CD14-positive monocyte (primary cell): ENCODE data around the gene STK32B. TPM values are rescaled to one million over a fixed set of nuclear protein-coding genes. Genes with fewer than 3 reads are reported as not detected.

Source experiments
- DNase-seq, 3 donors: peaks; one replicate each; pipeline ENCODE4 v3.0.0-alpha.2; 2011 to 2022
- H2AFZ ChIP-seq: 2 replicates; pipeline ENCODE4 v1.6.0; 2012; ENCODE audit warnings: mild to moderate bottlenecking, low read depth, low read length, inconsistent platforms; ENCODE audit not compliant: insufficient read depth, poor library complexity, severe bottlenecking
- H3K27ac ChIP-seq, 2 donors: 1 replicate in 1 of 2; 2 replicates in 1 of 2; pipeline ENCODE4 v1.5.1; 2012 to 2013; ENCODE audit warnings: low read length in 2 of 2, control low read depth in 1 of 2, inconsistent platforms in 1 of 2, low read depth in 1 of 2, mild to moderate bottlenecking in 1 of 2
- H3K27me3 ChIP-seq, 2 donors: one replicate each; pipeline versions ENCODE4 v1.6.0 to v1.6.1; 2011 to 2013; ENCODE audit warnings: low read length in 2 of 2; ENCODE audit not compliant: control insufficient read depth in 2 of 2, insufficient read depth in 2 of 2
- H3K36me3 ChIP-seq, 2 donors: replicated peaks in 1 of 2; 1 replicate in 1 of 2; 2 replicates in 1 of 2; pipeline versions ENCODE4 v1.5.1 to v1.6.1; 2012 to 2013; ENCODE audit warnings: low read length in 2 of 2, control low read depth in 1 of 2, inconsistent platforms in 1 of 2, mild to moderate bottlenecking in 1 of 2; ENCODE audit not compliant: insufficient read depth in 2 of 2, control insufficient read depth in 1 of 2
- H3K4me1 ChIP-seq, 2 donors: 1 replicate in 1 of 2; 2 replicates in 1 of 2; pipeline versions ENCODE4 v1.5.1 to v1.6.1; 2012 to 2013; ENCODE audit warnings: low read length in 2 of 2, control low read depth in 1 of 2, inconsistent platforms in 1 of 2, mild to moderate bottlenecking in 1 of 2, moderate library complexity in 1 of 2; ENCODE audit not compliant: insufficient read depth in 2 of 2, control insufficient read depth in 1 of 2
- H3K4me2 ChIP-seq: replicated peaks from 2 replicates; pipeline ENCODE3; 2012; ENCODE audit warnings: low read length, moderate library complexity, mild to moderate bottlenecking; ENCODE audit not compliant: poor library complexity, severe bottlenecking; ENCODE audit errors: extremely low read depth
- H3K4me3 ChIP-seq, 3 experiments: fragments of 200-600 bp in 1 of 3; sonication (generic) in 1 of 3; replicated peaks in 1 of 3; 1 replicate in 2 of 3; 2 replicates in 1 of 3; pipeline ENCODE4 v1.5.1; 2011 to 2013; ENCODE audit warnings: low read length in 3 of 3, mild to moderate bottlenecking in 3 of 3, control low read depth in 2 of 3, low read depth in 2 of 3, inconsistent platforms in 1 of 3, moderate library complexity in 1 of 3
- H3K79me2 ChIP-seq: 2 replicates; pipeline ENCODE4 v1.6.0; 2012; ENCODE audit warnings: mild to moderate bottlenecking, control low read depth, inconsistent platforms, low read length, moderate library complexity; ENCODE audit not compliant: insufficient read depth
- H3K9ac ChIP-seq: 2 replicates; pipeline ENCODE4 v1.6.0; 2017; ENCODE audit warnings: low read length, mild to moderate bottlenecking; ENCODE audit not compliant: insufficient read depth, poor library complexity, severe bottlenecking
- H3K9me3 ChIP-seq, 2 donors: replicated peaks in 1 of 2; 1 replicate in 1 of 2; 2 replicates in 1 of 2; pipeline versions ENCODE4 v1.5.1 to v1.6.1; 2012 to 2013; ENCODE audit warnings: low read length in 2 of 2, control low read depth in 1 of 2; ENCODE audit not compliant: control insufficient read depth in 1 of 2, insufficient read depth in 1 of 2
- H4K20me1 ChIP-seq: 2 replicates; pipeline ENCODE4 v1.6.0; 2012; ENCODE audit warnings: mild to moderate bottlenecking, low read length, control low read depth, moderate library complexity; ENCODE audit not compliant: insufficient read depth
- H3K27ac Mint-ChIP-seq, 7 donors: one replicate each; pipeline ENCODE4 v1.8.0; 2020; ENCODE audit warnings: mild to moderate bottlenecking in 7 of 7, mixed read lengths in 7 of 7, moderate library complexity in 6 of 7, inconsistent platforms in 2 of 7
- H3K27me3 Mint-ChIP-seq, 3 donors: one replicate each; pipeline ENCODE4 v1.8.0; 2021 to 2022; ENCODE audit warnings: low read depth in 3 of 3, mild to moderate bottlenecking in 3 of 3, mixed read lengths in 3 of 3, moderate library complexity in 3 of 3, inconsistent platforms in 1 of 3
- H3K36me3 Mint-ChIP-seq, 2 donors: one replicate each; pipeline ENCODE4 v1.8.0; 2020; ENCODE audit warnings: mixed read lengths in 2 of 2, inconsistent platforms in 1 of 2, mild to moderate bottlenecking in 1 of 2
- H3K4me1 Mint-ChIP-seq: one replicate; pipeline ENCODE4 v1.8.0; 2020; ENCODE audit warnings: mild to moderate bottlenecking, mixed read lengths
- H3K4me3 Mint-ChIP-seq, 2 donors: one replicate each; pipeline ENCODE4 v1.8.0; 2020; ENCODE audit warnings: mild to moderate bottlenecking in 2 of 2, mixed read lengths in 2 of 2, moderate library complexity in 1 of 2
- H3K9me3 Mint-ChIP-seq, 7 donors: one replicate each; pipeline ENCODE4 v1.8.0; 2020 to 2022; ENCODE audit warnings: mixed read lengths in 7 of 7, mild to moderate bottlenecking in 6 of 7, moderate library complexity in 6 of 7, inconsistent platforms in 2 of 7
- CTCF ChIP-seq: fragments of 200-600 bp; IDR thresholded peaks from one replicate; pipeline ENCODE4 v1.8.0; 2022; ENCODE audit warnings: antibody characterized with exemption, mild to moderate bottlenecking
- WGBS: methylation state at CpG from one replicate; pipeline ENCODE4 v1.1.5; 2013; ENCODE audit warnings: missing lambda C conversion rate; ENCODE audit not compliant: insufficient coverage; 5-methylcytosine and 5-hydroxymethylcytosine counted together
- intact Hi-C, 2 donors: fragments of 100-400 bp; cut with micrococcal nuclease; formaldehyde crosslinking; loops; one replicate each; pipeline versions ENCODE4 v1.15.0 to v1.15.1; 2023
- polyA plus RNA-seq, 3 donors: library from polyadenylated mRNA; depleted of rRNA in 1 of 3; unstranded in 2 of 3; stranded (reverse) in 1 of 3; fragments of 300-500 nt in 2 of 3; fragments of >200 nt in 1 of 3; fragmentation: Illumina TruSeq in 2 of 3; gene quantifications; 1 replicate in 2 of 3; 2 replicates in 1 of 3; pipeline ENCODE4 v1.2.3, GENCODE V29; 2012 to 2021

Gene STK32B
- polyA plus RNA-seq, 3 donors = 0.61 to 1.7 (median 0.75) TPM

GRCh38 chr4:5052726-5053425 is 1.6 kb downstream of the STK32B start:
- DNase-seq = no peak
- Histone ChIP-seq H3K9me3 (no peaks in the 10 kb centered on the region), H3K9ac (peak overlapping the region; percentile 8), H3K4me1 (peaks cover 18 to 25% of the 10 kb centered on the region in 2 donors), H3K27me3 (peaks cover 0 to 9% of the 10 kb centered on the region in 2 donors), H4K20me1 (no peaks in the 10 kb centered on the region), H3K4me2 (no peak overlapping the region), H3K4me3 (peak overlapping the region in 1 of 3 experiments; percentile 85), H3K27ac (no peak overlapping the region), H2AFZ (no peak overlapping the region), H3K36me3 (no peaks in the 10 kb centered on the region), H3K79me2 (no peaks in the 10 kb centered on the region)
- WGBS = 69% methylated on average over 6 of the region's 6 CpGs
- no peak overlapping the region for H3K27ac Mint-ChIP-seq
- peaks cover 0 to 2% (median 0%) of the 10 kb centered on the region in 7 donors for H3K9me3 Mint-ChIP-seq
- H3K4me3 Mint-ChIP-seq = peak overlapping the region in 1 of 2 donors; percentile 99
- intact Hi-C loops = loop anchor here in 1 of 2 donors (5.0 kb wide), 1 partner anchor 89 kb away; no protein-coding TSS in a partner anchor
- TF ChIP-seq CTCF = no peak
- H3K36me3 Mint-ChIP-seq = no peaks in the 10 kb centered on the region
- peaks cover 29% of the 10 kb centered on the region for H3K4me1 Mint-ChIP-seq
- peaks cover 3 to 7% (median 7%) of the 10 kb centered on the region in 3 donors for H3K27me3 Mint-ChIP-seq

GRCh38 chr4:5054532-5054931 is 3.3 kb downstream of the STK32B start:
- H3K9me3 ChIP-seq = no peaks in the 10 kb centered on the region
- no peak overlapping the region for H3K4me3 Mint-ChIP-seq
- peaks cover 0 to 2% (median 0%) of the 10 kb centered on the region in 7 donors for H3K9me3 Mint-ChIP-seq
- peaks cover 17 to 25% of the 10 kb centered on the region in 2 donors for H3K4me1 ChIP-seq
- H2AFZ ChIP-seq = no peak overlapping the region
- peaks cover 27% of the 10 kb centered on the region for H3K4me1 Mint-ChIP-seq
- no peak for TF ChIP-seq CTCF
- no peaks in the 10 kb centered on the region for H4K20me1 ChIP-seq
- H3K79me2 ChIP-seq = no peaks in the 10 kb centered on the region
- WGBS = 100% methylated on average over 1 of the region's 5 CpGs
- H3K27ac ChIP-seq = no peak overlapping the region
- H3K4me3 ChIP-seq = no peak overlapping the region
- no peak for DNase-seq
- peaks cover 0 to 9% of the 10 kb centered on the region in 2 donors for H3K27me3 ChIP-seq
- H3K27me3 Mint-ChIP-seq = peaks cover 1 to 7% (median 7%) of the 10 kb centered on the region in 3 donors
- intact Hi-C loops = loop anchor here in 1 of 2 donors (5.0 kb wide), 1 partner anchor 88 kb away; no protein-coding TSS in a partner anchor
- no peaks in the 10 kb centered on the region for H3K36me3 ChIP-seq
- no peak overlapping the region for H3K27ac Mint-ChIP-seq
- no peak overlapping the region for H3K9ac ChIP-seq
- peaks cover 0 to 3% of the 10 kb centered on the region in 2 donors for H3K36me3 Mint-ChIP-seq
- no peak overlapping the region for H3K4me2 ChIP-seq
